GM12872 (cell line): Measurements from ENCODE around the gene MARCO.

Experiments used
- CTCF ChIP-seq: IDR thresholded peaks from 3 replicates; pipeline ENCODE4 v1.5.1; 2011; ENCODE audit warnings: low read depth, mild to moderate bottlenecking, low read length, moderate library complexity; ENCODE audit not compliant: insufficient read depth

MARCO gene

GRCh38 chr2:118994172-118994700, 52.2 kb downstream of the MARCO start:
- no peak for TF ChIP-seq CTCF

- no peak for TF ChIP-seq CTCF
Observed at GRCh38 chr2:118994778-118995177, 52.8 kb downstream of the MARCO start.

- TF ChIP-seq CTCF = no peak
Observed at GRCh38 chr2:119004602-119005001, 62.6 kb downstream of the MARCO start.

GRCh38 chr2:119005051-119005450, 63.1 kb downstream of the MARCO start:
- TF ChIP-seq CTCF = no peak

GRCh38 chr2:119005555-119005954, 63.6 kb downstream of the MARCO start:
- TF ChIP-seq CTCF = no peak

GRCh38 chr2:119006441-119006840, 64.4 kb downstream of the MARCO start:
- TF ChIP-seq CTCF = no peak

- TF ChIP-seq CTCF = no peak
Observed at GRCh38 chr2:119008108-119008507, 66.1 kb downstream of the MARCO start.

- no peak for TF ChIP-seq CTCF
Observed at GRCh38 chr2:119009110-119009509, 67.1 kb downstream of the MARCO start.
